ENCODE measurements around the gene WDHD1.

GRCh38 chr14:54974788-54975414 is 52.0 kb downstream of the WDHD1 start:
- TF ChIP-seq, protein P1, sequence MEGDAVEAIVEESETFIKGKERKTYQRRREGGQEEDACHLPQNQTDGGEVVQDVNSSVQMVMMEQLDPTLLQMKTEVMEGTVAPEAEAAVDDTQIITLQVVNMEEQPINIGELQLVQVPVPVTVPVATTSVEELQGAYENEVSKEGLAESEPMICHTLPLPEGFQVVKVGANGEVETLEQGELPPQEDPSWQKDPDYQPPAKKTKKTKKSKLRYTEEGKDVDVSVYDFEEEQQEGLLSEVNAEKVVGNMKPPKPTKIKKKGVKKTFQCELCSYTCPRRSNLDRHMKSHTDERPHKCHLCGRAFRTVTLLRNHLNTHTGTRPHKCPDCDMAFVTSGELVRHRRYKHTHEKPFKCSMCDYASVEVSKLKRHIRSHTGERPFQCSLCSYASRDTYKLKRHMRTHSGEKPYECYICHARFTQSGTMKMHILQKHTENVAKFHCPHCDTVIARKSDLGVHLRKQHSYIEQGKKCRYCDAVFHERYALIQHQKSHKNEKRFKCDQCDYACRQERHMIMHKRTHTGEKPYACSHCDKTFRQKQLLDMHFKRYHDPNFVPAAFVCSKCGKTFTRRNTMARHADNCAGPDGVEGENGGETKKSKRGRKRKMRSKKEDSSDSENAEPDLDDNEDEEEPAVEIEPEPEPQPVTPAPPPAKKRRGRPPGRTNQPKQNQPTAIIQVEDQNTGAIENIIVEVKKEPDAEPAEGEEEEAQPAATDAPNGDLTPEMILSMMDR (optimal IDR thresholded peaks at IDR 0.05 in 1 of 3, IDR thresholded peaks at IDR 0.05 in 1 of 3, conservative IDR thresholded peaks at IDR 0.05 in 1 of 3; ENCODE audit: extremely low read depth in 1 of 3, insufficient read depth in 2 of 3, low read length in 3 of 3), result no peak
- TF ChIP-seq EZH2 (IDR thresholded peaks at IDR 0.05; ENCODE audit: low read length), result no peak
